ENCODE measurements around the gene DBH.
"Not testable (repeated sequence)": the region's sequence is repeated elsewhere in the genome, so short reads cannot be mapped to it uniquely, and the experiment has no call there.

GRCh38 chr9:133626008-133626407, 10.2 kb upstream of the DBH start:
- TF ChIP-seq, protein P1, sequence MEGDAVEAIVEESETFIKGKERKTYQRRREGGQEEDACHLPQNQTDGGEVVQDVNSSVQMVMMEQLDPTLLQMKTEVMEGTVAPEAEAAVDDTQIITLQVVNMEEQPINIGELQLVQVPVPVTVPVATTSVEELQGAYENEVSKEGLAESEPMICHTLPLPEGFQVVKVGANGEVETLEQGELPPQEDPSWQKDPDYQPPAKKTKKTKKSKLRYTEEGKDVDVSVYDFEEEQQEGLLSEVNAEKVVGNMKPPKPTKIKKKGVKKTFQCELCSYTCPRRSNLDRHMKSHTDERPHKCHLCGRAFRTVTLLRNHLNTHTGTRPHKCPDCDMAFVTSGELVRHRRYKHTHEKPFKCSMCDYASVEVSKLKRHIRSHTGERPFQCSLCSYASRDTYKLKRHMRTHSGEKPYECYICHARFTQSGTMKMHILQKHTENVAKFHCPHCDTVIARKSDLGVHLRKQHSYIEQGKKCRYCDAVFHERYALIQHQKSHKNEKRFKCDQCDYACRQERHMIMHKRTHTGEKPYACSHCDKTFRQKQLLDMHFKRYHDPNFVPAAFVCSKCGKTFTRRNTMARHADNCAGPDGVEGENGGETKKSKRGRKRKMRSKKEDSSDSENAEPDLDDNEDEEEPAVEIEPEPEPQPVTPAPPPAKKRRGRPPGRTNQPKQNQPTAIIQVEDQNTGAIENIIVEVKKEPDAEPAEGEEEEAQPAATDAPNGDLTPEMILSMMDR (IDR thresholded peaks at IDR 0.05) = not testable (repeated sequence)
- TF ChIP-seq POLR2A, EP300 (IDR thresholded peaks at IDR 0.05): not testable (repeated sequence)

All from sigmoid colon (tissue), 4 donors.